ENCODE results near the gene CDKN2AIPNL. TPM values are rescaled to one million over a fixed set of nuclear protein-coding genes. Genes with fewer than 3 reads are reported as not detected.

Gene CDKN2AIPNL
- total and polyA plus RNA-seq, 2 of the 4 experiments (the other 2 are of a cell fraction): 14.0 to 18.1 TPM

- Histone ChIP-seq H3K14ac (replicated peaks; ENCODE audit: low read depth, low read length) (peak overlapping the region; percentile 52; the same call in 1 of the 2 replicates), H3K4me2 (ENCODE audit: low read depth, low read length) (no peak overlapping the region), H3K4me1 (ENCODE audit: control insufficient read depth, insufficient read depth, low read length) (peaks cover 12% of the 10 kb centered on the region), H4K20me1 (ENCODE audit: insufficient read depth, low read length) (no peaks in the 10 kb centered on the region), H2AK5ac (ENCODE audit: low read depth, low read length) (peak overlapping the region; percentile 34), H3K79me1 (ENCODE audit: low read depth in 1 of 2, low read length in 2 of 2) (no peaks in the 10 kb centered on the region), H3K9me3 (ENCODE audit: control insufficient read depth, insufficient read depth, low read length) (no peaks in the 10 kb centered on the region), H3K36me3 (ENCODE audit: control insufficient read depth, insufficient read depth, low read length) (no peaks in the 10 kb centered on the region), H3K9me1 (ENCODE audit: insufficient read depth, low read length) (peaks cover 13% of the 10 kb centered on the region), H4K91ac (ENCODE audit: insufficient read depth, low read depth, low read length) (no peak overlapping the region; the same call in 1 of the 2 replicates), H2BK120ac (ENCODE audit: low read depth, low read length) (no peak overlapping the region; the same call in 1 of the 2 replicates), H2BK20ac (ENCODE audit: low read depth, low read length) (peak overlapping the region; percentile 17; the same call in 1 of the 2 replicates), H3K18ac (ENCODE audit: low read depth, low read length) (no peak overlapping the region; the same call in 1 of the 2 replicates), H3K4ac (ENCODE audit: low read depth, low read length) (peak overlapping the region; percentile 15), H3K9ac (ENCODE audit: low read depth, low read length) (no peak overlapping the region), H3K27ac (ENCODE audit: insufficient read depth, low read length) (no peak overlapping the region), H3K56ac (ENCODE audit: extremely low read depth, insufficient read depth, low read length) (no peak overlapping the region), H2BK5ac (ENCODE audit: low read depth, low read length, poor library complexity, severe bottlenecking) (no peak overlapping the region), H2BK15ac (ENCODE audit: low read depth, low read length) (no peak overlapping the region), H4K5ac (ENCODE audit: low read depth, low read length) (no peak overlapping the region), H3K4me3 (ENCODE audit: insufficient read depth, low read depth, low read length) (no peak overlapping the region), H2AFZ (replicated peaks; ENCODE audit: low read length, poor library complexity) (peak overlapping the region; percentile 18), H3K23ac (ENCODE audit: low read depth, low read length) (no peak overlapping the region), H3K27me3 (ENCODE audit: control insufficient read depth, insufficient read depth, low read length) (no peaks in the 10 kb centered on the region), H4K8ac (ENCODE audit: low read depth in 2 of 2, low read length in 2 of 2) (no peak overlapping the region), H2AK9ac (replicated peaks; ENCODE audit: low read depth, low read length, poor library complexity) (peak overlapping the region; percentile 58)
- TF ChIP-seq RFX5 (IDR thresholded peaks at IDR 0.05; ENCODE audit: low read depth, low read length) (no peak), BHLHE40 (IDR thresholded peaks at IDR 0.05; ENCODE audit: low read depth, low read length) (0 out of 2 replicates have a peak, but pooled peaks have one; percentile 14)
- POLR2A ChIA-PET (ENCODE audit: unreplicated experiment): no interaction called here
- BruUV-seq (replicated peaks): no TSS peak
- in situ Hi-C loops (cut with MboI; ENCODE audit: low sequenced_read_pairs) (no loop called here), dilution Hi-C loops (cut with HindIII; ENCODE audit: low sequenced_read_pairs, unreplicated experiment) (no loop called here), intact Hi-C loops (cut with micrococcal nuclease) (no loop called here)
- WGBS, 2 experiments (ENCODE audit: extremely low coverage in 2 of 2, insufficient read length in 1 of 2): no CpG with 5 or more reads among the region's 10 CpGs
- DNase-seq (peak; percentile 64), ATAC-seq (ENCODE audit: low read depth) (peak; percentile 80)
- CTCF ChIA-PET: interaction anchor here (1.2 kb wide), 1 partner anchor 31 kb away, joined by 3 read pairs; no protein-coding TSS in a partner anchor
Observed at GRCh38 chr5:134458234-134459009, 46.7 kb upstream of the CDKN2AIPNL start.
